CD4-positive, alpha-beta T cell treated with Interleukin-6 for 4 hours (primary cell): ENCODE measurements around the gene MTG1.
"Not testable (repeated sequence)": the region's sequence is repeated elsewhere in the genome, so short reads cannot be mapped to it uniquely, and the experiment has no call there.

Experiments used
- DNase-seq: peaks from one replicate; pipeline ENCODE4 v3.0.0-alpha.2; 2020; ENCODE audit warnings: mixed read lengths

Gene MTG1

DNA sequence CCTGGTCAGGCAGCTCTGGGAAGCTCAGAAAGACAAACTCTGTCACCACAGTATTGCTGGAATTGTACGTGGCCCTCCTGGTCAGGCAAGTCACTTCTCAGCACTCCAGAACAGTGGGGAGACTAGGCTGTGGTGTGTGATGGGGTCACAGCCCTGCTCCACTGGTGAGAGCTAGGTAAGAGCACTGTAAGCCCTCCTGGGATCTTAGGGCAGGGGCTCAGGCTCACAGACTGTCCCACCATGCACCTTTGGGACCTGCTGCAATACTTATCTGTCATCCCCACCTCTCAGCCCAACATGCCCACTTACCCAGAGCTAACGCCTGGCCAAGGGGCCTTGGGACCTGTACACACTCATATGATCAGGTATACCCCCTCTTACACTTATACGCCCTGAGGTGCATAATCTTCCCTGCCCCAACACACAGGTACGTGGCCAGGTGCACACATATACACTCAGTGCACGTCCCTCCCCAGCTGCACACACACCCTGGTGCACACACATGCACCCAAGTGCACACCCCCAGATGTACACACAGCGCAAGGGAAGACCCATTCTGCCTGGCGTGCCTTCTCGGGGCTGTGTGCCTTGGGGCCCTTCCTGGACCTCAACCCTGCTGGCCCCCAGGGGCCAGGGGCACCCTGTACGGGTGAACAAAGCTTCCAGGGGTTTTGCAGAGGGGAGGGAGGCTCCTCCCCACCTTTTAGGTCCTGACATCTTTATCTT lies 38.1 kb downstream of the MTG1 start:
- DNase-seq: not testable (repeated sequence)

DNA sequence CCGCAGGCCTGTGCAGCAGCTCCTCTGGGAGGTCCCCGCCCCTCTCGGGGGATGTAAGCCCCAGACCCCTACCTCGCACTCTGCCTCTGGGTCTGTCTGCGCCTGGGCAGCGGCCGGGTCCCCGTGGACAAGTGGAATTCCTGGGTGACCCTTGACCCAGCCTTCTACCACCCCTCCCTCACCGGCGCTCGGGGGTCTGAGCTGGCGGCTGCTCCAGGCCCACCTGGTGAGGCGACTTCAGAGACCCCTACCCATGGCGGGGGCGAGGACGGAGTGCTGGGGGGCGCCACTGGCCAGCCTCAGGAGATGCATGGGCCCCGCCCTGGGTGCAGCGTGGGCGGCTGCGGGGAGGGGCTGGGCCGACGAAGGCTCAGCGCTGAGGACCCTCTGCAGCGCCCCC lies 38.8 kb downstream of the MTG1 start:
- DNase-seq: not testable (repeated sequence)

DNA sequence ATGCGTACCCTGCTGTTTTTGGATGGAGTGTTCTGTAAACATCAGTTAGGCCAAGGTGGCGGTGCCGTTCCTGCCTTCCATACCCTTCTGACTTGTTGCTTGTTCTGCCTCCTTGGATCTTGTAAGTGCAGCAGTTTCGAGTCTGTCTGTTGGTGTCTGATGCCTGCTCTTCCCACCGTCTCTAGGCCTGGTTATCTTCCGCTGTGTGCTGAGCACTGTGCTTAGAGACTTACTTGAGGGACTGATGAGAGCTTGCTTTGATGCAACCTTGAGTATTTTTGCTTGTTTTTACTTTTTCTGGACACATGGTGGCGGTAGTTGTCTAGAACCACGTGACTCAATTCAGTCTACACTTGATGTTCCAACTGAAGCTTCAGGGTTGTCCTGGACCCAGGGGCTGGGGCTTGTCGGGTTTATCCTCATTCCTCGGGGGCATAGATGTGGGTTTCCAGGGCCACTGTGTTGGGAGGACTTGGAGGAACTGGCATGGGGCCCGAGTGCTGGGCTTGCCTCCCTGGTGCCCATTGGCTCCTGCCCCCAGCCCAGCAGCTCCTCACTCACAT lies 44.8 kb downstream of the MTG1 start:
- DNase-seq: no peak

DNA sequence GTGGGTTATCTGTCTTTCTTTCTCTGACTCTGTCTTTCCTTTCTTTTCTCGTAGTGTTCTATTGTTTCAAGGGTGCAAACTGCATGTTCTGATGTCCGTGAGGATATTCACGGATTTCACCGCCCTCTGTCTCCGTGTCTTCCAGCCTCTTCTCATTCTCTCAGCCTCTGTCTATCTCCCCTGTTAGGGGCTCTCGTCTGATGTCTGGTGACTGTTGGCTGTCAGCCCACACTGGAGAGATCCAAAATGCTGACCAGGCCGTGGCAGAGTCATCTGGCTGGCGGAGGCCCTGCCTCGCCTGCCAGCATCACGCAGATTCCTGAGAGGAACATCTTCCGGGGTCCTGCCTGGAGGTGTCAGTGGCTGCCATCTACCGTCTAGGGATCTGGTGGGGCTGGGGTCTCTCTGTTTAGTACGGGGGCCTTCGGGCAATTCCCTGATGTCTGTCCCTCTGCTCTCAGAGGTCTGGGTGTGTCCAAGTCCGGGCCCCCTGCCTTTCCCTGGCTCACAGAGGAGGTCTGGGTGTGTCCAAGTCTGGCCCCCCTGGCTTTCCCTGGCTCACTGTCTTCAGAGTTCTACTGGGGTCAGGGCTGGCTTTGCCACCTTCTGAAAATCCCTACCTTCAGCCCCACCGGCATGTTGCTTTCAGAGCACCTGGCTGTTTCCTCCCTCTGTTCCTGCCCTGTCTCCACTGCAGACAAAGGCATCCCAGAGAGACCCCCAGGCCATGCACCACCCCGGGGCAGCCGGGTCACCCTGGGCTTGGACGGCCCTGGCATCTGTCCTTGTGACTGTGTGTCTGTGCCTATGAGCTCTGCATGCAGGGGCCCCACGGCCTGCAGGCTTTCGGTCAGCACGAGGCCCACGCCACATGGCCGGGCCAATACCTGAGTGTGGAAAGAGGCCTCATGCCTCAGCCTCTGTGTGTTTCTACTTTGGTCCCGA lies 45.8 kb downstream of the MTG1 start:
- DNase-seq: no peak

DNA sequence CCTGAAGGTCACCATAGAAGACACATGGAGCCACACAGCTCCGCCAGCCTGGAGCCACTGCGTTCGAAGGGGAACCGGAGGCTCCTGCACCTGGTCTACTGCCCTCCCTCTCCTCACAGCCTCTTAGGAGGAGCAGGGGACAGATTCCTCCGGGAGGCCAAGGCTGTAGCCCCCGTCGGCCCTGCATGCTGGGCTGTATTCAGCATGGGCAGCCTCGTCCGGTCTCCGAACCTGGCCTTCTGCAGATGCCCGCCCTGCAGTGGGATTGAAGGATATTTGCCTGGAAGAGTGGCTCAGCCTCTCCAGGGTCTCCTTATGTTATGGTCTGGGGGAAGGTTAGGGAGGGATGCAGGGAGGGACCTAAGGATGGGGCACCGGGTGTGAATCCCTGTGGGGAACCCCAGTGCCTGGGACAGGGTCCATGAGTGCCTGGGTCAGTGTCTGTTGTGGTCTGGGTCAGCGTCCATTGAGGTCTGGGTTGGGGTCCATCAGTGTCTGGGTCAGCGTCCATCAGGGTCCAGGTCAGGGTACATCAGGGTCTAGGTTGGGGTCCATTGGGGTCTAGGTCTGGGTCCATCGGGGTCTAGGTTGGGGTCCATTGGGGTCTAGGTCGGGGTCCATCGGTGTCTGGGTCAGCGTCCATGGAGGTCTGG lies 46.8 kb downstream of the MTG1 start:
- no peak for DNase-seq

DNA sequence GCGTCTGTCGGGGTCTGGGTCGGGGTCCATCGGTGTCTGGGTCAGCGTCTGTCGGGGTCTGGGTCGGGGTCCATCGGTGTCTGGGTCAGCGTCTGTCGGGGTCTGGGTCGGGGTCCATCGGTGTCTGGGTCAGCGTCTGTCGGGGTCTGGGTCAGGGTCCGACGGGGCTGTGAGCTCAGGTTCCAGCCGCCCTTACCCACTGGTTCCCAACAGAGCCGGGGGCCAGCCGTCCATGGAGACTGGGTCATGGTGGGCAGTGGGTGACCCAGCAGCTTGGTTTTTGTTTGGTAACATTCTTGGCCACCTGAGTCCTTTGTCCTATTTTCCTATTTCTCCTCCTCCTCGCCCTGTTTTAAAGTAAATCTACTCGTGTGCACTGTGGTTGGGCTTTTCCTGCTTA lies 47.4 kb downstream of the MTG1 start:
- not testable (repeated sequence) for DNase-seq

DNA sequence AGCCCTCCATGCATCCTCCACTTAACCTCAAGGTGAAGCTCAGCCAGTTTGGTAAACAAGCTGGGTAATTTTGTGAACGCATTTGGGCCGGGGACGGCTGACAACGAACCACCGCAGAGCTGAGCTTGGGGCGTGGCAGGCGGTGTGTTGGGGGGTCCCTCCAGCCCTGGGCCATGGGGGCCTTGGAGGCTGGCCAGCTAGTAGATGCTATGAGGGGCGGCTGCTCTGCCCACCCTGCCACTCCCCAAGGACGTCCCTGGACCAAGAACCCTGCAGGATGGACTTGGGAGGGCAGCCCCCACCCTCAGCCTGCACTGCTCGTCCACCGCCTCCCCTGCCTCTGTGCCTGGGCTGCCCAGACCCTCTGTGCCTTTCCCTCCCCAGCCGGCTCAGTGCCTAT lies 47.8 kb downstream of the MTG1 start:
- DNase-seq: no peak

DNA sequence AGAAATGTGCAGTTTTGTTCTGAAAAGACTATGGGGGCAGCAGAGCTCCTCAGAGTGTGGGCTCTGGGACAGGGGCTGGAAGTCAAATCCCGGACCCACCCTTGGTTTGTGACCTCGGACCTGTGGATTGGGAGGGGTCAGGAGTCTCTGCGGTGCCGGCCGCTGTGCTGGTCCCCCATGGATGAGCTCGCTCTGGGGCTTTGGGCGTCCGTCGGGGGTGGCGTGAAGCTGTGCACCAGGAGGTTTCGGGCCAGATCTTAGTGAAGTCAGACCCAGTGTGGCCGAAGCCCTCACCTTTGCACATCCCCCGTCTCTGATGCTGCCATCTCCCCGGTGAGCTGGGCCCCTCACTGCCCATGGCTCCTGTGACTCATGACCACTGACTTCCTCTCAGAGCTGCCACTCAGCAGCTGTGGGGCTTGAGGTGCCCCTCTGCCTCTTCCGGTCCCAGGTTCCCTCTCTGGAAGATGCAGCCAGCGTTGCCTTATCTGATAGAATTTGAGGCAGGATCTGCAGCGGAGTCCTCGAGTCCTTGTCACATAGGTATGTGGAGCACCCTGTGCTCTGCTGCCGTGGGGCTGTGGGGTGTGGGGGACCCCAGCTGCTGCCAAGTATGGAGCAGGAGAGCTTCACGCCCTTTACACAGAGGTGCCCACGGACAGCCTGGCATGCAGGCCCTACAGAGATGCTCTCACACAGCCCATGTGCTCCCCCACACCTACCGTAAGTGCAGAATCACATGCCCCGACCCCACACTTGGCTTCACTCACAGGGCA lies 48.4 kb downstream of the MTG1 start:
- peak; percentile 36 for DNase-seq

DNA sequence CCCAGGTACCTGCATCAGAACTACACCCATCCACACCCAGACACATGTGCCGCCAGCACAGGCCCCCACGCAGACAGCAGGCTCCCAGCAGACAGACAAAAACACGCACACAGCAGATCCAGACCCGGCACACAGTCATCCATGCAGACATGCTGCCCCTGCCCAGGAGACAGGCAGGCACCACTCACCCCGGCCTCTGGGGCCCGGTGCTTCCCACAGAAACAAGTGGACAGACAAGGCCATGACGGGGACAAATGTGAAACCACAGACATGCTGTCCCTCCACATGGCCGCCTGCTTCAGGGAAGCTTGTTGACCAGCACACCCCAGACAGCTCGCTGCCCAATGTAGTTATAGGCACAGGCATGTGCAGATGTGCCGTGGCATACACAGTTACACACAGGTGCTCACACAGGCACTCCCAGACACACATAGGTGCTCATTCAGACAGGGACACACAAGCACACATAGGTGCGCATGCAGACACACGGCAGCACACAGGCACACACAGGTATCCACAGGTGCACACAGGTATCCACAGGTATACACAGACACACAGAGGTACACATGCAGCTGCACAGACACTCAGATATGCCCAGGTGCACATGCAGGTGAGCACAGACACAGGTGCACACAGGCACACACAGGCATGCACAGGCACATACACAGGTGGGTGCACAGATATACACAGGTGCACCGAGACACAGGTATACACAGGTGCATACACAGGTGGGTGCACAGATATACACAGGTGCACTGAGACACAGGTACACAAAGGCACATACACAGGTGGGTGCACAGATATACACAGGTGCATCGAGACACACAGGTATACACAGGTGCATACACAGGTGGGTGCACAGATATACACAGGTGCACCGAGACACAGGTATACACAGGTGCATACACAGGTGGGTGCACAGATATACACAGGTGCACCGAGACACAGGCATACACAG lies 49.3 kb downstream of the MTG1 start:
- no peak for DNase-seq

DNA sequence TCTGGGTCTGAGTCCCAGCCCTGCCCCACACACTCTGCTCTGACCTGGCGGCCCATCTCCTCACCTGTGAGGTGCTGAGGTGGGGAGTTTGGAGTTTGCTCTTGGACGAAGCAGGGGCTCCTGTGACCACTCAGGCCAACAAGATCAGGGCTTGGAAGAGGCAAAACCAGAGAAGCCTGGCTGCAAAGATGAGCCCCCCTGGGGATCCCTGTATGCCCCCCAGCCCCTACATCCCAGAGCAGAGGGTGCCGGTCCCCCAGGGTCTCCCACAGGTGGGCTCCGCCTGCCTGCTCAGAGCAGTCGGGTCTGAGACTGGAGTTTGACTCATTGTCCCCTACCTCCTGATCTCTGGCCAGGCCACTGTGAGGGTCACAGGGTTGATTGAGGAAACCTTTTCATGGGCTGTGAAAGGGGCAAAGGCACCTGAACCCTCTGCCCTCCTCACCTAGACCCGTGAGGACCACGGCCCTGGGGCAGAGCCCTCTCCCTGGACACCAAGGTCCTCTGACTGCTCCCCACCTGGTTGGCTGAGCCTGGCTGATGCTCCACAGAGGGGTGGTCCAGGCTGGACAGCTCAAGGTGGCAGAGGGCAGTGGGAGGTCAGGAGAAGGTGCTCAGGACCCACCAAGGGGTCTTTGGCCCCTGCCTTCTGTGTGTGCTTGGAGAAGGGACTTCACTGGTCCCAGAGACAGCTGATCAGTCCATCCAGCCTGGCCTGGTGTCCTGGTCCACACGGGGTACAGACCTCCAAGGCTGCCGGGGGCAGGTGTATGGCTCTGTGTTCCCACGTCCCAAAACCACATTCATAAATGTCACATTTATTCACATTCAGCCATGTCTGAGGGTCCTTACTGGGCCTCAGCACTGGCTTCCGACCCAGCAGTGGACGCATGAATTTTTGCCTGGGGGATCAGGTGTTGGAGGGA lies 50.6 kb downstream of the MTG1 start:
- DNase-seq: no peak

DNA sequence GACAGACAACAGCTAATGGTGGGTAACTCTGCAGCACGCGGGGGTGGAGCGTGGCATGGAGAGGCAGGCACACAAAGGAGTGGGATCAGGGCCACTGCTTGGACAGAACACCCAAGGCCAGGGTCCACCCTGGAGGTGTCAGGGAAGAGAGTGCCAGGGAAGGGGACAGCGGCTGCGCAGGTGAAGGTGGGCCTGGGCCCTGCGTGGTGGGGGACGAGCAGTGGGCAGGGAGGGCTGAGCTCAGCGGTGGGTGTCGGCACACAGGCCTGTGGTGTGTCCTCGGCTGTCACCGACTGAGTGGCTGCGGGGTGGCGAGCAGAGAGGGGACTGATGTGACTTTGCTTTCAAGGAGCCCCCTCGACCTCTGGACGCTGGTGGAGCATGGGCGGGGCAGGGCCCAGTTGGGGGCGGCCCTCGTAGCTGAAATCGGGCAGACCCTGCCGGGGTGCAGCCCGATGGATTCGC lies 51.3 kb downstream of the MTG1 start:
- no peak for DNase-seq

DNA sequence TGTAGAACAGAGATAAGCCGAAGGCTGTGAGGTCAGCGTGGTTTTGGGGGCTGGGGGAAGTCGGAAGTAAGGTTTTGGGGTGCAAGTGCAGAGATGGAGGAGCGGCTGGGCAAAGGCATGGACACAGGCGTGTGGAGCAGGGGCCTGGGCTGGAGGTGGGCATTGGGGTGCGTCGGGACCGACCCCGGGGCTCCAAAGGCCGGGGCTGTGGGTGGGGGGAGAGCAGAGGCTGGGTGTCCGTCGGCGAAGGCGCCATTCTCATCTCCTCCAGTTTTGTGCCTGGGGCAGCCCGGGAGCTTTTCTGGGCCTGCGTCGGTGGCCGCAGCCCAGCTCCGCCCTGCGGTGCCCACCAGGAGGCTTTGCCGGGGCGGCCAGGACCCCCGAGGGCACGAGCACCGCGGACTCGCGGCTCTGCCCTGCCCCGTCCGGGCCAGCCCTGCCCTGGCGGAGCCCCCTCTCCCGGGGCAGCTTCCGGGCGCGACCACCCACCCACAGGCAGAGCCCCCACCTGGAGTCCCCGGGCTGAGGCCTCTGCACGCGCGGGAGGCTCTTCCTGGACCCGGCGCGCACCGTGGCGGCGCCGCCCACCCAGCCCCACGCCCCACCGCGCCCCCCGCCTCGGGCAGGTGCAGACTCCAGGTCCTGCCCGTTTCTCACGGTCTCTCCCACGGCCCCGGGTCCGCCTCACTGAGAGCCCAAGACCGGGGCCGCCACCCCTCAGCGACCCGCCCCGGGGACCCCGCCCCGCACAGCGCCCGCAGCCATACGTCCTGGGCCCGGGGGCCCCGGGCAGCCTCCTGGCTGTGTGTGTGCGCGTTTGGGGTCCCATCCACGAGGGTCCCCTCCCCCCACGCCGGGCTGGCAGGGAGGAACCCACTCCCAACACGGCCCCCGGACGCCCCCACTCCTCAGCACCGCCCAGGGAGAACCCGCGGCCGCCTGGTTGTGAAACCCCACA lies 52.1 kb downstream of the MTG1 start:
- DNase-seq: no peak

DNA sequence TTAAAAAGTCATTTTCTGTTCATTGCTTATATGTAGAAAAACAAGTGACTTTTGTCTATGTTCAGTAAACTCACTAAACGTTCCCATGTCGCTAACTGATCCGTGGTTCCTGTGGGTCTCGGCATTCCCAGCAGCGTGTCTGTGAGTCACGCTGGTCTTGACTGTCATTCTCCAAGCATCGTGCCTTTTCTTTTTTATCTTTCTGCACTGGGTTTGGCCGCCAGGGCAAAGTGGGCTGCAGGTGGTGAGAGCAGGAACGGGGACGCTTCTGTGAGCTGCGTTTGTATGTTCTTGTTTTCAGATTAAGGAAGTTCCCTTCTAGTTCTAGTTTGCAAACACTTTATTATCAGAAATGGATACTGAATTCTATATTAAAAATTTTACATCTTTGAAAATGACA lies 53.0 kb downstream of the MTG1 start:
- no peak for DNase-seq

DNA sequence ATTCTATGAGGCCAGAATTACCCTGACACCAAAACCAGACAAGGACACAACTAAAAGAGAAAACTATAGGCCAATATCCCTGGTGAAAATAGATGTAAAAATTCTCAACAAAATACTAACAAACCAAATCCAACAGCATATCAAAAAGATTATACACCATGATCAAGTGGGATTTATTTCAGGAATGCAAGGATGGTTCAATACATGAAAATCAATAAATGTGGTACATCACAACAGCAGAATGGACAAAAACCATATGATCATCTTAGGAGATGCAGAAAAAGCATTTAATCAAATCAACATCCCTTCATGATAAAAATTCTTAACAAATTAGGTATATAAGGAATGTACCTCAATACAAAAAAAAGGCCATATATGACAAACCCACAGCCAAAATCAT lies 54.2 kb downstream of the MTG1 start:
- DNase-seq: no peak

DNA sequence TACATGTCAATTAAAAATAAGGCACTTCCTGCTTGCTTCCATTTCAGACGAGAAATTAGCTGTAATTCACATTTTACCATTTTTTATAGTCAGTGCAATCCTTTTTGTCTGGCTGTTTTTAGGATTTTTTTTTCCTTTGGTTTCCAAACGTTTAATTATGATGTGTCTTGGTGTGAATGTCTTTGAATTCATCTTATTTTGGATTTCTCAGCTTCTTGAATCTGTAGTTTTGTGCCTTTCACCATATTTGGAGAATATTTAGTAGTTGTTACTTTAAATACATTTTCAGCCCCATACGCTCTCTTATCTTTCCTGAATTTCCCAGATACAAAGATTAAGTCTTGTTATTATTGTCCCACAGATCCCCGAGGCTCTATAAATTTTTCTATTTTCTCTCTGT lies 57.4 kb downstream of the MTG1 start:
- no peak for DNase-seq

DNA sequence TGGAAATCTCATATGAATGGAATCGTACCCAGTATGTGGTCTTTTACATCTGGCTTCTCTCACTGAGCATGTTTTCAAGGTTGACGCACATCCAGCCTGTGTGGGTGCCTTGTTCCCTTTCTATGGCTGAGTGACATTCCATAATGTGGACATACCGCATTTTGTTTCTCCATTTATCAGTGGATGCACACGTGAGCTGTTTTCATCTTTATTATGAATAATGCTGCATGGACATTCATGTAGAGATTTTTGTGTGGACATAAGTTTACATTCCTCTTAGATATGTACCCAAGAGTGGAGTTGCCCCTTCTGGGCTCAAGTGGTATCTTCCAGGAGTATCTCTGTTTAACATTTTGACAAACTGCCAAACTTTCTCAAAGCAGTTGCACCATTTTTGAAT lies 58.5 kb downstream of the MTG1 start:
- DNase-seq: no peak

DNA sequence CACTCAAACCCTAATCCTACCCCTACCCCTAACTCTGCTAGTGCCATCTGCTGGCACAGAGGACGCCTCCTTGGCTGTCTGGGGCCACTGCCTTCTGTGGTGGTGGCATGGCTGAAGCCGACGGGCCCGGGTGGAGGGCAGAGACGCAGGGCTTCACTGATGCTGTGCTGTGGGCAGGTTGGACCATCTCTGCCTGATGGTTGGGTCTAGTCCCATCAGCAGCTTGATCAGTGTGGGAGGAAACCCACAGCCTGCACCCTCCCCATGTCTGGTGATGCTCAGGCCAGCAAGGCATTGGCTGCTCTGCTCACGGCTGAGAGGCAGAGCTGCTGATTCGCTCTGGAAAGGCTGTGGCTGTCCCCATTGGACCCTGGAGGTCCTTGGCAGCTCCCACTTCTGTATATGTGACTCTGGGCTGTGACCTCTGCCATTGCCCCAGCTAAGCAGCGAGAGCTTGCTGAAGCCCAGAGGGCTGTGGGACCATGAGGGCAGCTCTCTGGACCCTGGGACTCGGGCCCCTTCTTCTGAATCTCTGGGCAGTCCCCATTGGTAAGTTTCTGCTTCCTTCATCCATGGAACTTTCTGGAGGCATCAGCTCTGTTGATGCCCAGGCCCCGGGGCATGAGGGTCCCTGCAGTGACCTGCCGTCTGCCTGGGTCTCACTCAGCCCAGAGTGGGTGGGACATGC lies 59.7 kb downstream of the MTG1 start, which contains the start of gene SCART1:
Gene SCART1 (plus strand): TSS at position 430 of the 688 bp plus-strand sequence. CDS start 53 bp downstream, at position 483.
- DNase-seq: no peak
